CD4-positive, alpha-beta T cell treated with Interleukin-4 for 4 hours (primary cell): Measurements from ENCODE around the gene AHNAK2.
"Not testable (repeated sequence)": the region's sequence is repeated elsewhere in the genome, so short reads cannot be mapped to it uniquely, and the experiment has no call there.

ENCODE experiments used
- DNase-seq: peaks from one replicate; pipeline ENCODE4 v3.0.0-alpha.2; 2020

Gene AHNAK2

GRCh38 chr14:104950701-104951100 lies 27.5 kb downstream of the AHNAK2 start:
- DNase-seq = not testable (repeated sequence)

- no peak for DNase-seq
Observed at GRCh38 chr14:104950021-104950420, 28.2 kb downstream of the AHNAK2 start.

GRCh38 chr14:104949406-104949955 lies 28.7 kb downstream of the AHNAK2 start:
- DNase-seq = not testable (repeated sequence)

GRCh38 chr14:104948736-104949031 lies 29.5 kb downstream of the AHNAK2 start:
- DNase-seq = no peak

GRCh38 chr14:104947881-104948735 lies 30.1 kb downstream of the AHNAK2 start:
- not testable (repeated sequence) for DNase-seq

GRCh38 chr14:104947201-104947600 lies 31.0 kb downstream of the AHNAK2 start:
- not testable (repeated sequence) for DNase-seq

GRCh38 chr14:104945986-104946965 lies 31.9 kb downstream of the AHNAK2 start:
- DNase-seq = not testable (repeated sequence)

- DNase-seq = not testable (repeated sequence)
Observed at GRCh38 chr14:104945266-104945665, 32.9 kb downstream of the AHNAK2 start.

- not testable (repeated sequence) for DNase-seq
Observed at GRCh38 chr14:104944436-104945205, 33.6 kb downstream of the AHNAK2 start.

GRCh38 chr14:104944016-104944308 lies 34.2 kb downstream of the AHNAK2 start:
- DNase-seq = not testable (repeated sequence)

- DNase-seq = not testable (repeated sequence)
Observed at GRCh38 chr14:104943216-104944015, 34.8 kb downstream of the AHNAK2 start.

- DNase-seq = no peak
Observed at GRCh38 chr14:104942586-104942985, 35.6 kb downstream of the AHNAK2 start.

- no peak for DNase-seq
Observed at GRCh38 chr14:104941508-104942365, 36.4 kb downstream of the AHNAK2 start.

- DNase-seq = no peak
Observed at GRCh38 chr14:104940526-104941150, 37.5 kb downstream of the AHNAK2 start.

- no peak for DNase-seq
Observed at GRCh38 chr14:104939666-104940410, 38.3 kb downstream of the AHNAK2 start.

- no peak for DNase-seq
Observed at GRCh38 chr14:104938960-104939359, 39.2 kb downstream of the AHNAK2 start.

GRCh38 chr14:104938436-104938835 lies 39.7 kb downstream of the AHNAK2 start:
- no peak for DNase-seq

GRCh38 chr14:104937694-104938365 lies 40.3 kb downstream of the AHNAK2 start:
- DNase-seq = no peak

- DNase-seq = no peak
Observed at GRCh38 chr14:104937161-104937560, 41.0 kb downstream of the AHNAK2 start.
